IMR-90 (cell line): Measurements from ENCODE around the gene CCDC71.

ENCODE experiments used
- BHLHE40 ChIP-seq: fragments of 150-350 bp; IDR thresholded peaks from 2 replicates; pipeline ENCODE4 v1.6.1; 2016; ENCODE audit warnings: mild to moderate bottlenecking, low read depth, low read length
- CEBPB ChIP-seq: IDR thresholded peaks from 2 replicates; pipeline ENCODE4 v1.6.1; 2012; ENCODE audit warnings: low read depth, low read length, improper control_type of control experiment
- CHD1 ChIP-seq: IDR thresholded peaks from 2 replicates; pipeline ENCODE4 v1.6.1; 2012; ENCODE audit warnings: low read depth, low read length, improper control_type of control experiment
- CTCF ChIP-seq: conservative IDR thresholded peaks from 2 replicates; pipeline ENCODE4 v1.5.1; 2012; ENCODE audit warnings: mild to moderate bottlenecking, low read depth, low read length, improper control_type of control experiment
- MXI1 ChIP-seq: IDR thresholded peaks from 2 replicates; pipeline ENCODE4 v1.6.1; 2012; ENCODE audit warnings: low read depth, mild to moderate bottlenecking, low read length, moderate library complexity, borderline replicate concordance
- POLR2A ChIP-seq: IDR thresholded peaks from 2 replicates; pipeline ENCODE4 v1.6.1; 2012; ENCODE audit warnings: mild to moderate bottlenecking, low read depth, low read length
- RAD21 ChIP-seq: IDR thresholded peaks from 2 replicates; pipeline ENCODE4 v1.6.1; 2012; ENCODE audit warnings: low read length, improper control_type of control experiment
- RCOR1 ChIP-seq: IDR thresholded peaks from 2 replicates; pipeline ENCODE4 v1.6.1; 2012; ENCODE audit warnings: mild to moderate bottlenecking, low read length, improper control_type of control experiment; ENCODE audit not compliant: insufficient replicate concordance

- TF ChIP-seq POLR2A (no peak), RAD21 (no peak), CEBPB (no peak), CTCF (no peak), MXI1 (no peak), BHLHE40 (no peak), CHD1 (no peak), RCOR1 (no peak)
Observed at GRCh38 chr3:49191741-49192140, 25.6 kb upstream of the CCDC71 start.
